Stimulated activated CD4-positive, alpha-beta T cell treated with anti-CD3 and anti-CD28 coated beads, Interleukin-12 subunit alpha, Interleukin-12 subunit beta, amount 100 ng/mL, for 48 hours (primary cell): ENCODE results near the gene TRIM15.
"Not testable (repeated sequence)": the region's sequence is repeated elsewhere in the genome, so short reads cannot be mapped to it uniquely, and the experiment has no call there.

Source experiments
- DNase-seq, 3 donors: peaks; one replicate each; pipeline ENCODE4 v3.0.0-alpha.2; 2020; ENCODE audit warnings: low read depth in 2 of 3, low spot score in 1 of 3

Gene TRIM15

GRCh38 chr6:30162265-30163089 lies 869 bp upstream of the TRIM15 start:
- DNase-seq = no peak

- no peak for DNase-seq
Observed at GRCh38 chr6:30163918-30164654, 740 bp downstream of the TRIM15 start.

- no peak for DNase-seq
Observed at GRCh38 chr6:30164714-30165113, 1.4 kb downstream of the TRIM15 start.

- DNase-seq = not testable (repeated sequence)
Observed at GRCh38 chr6:30165238-30165637, 1.9 kb downstream of the TRIM15 start.

DNA sequence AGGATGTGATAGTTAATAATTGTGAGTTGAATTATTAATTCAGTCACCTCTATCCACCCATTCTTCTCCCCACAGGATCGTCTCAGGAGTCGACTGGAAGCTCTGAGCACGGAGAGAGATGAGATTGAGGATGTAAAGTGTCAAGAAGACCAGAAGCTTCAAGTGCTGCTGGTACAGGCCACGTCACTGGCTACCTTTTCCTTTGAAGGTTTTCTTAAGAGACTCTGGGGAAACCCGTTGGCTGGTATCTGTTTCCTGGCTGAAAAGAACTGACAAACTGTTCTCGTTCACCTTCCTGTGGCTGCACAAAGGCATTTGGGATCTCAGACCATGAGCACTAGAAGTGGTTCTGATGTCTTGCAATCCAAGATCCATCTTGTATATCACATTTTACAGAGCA lies 3.8 kb downstream of the TRIM15 start:
- DNase-seq = peak in 1 of 3 donors; percentile 9

GRCh38 chr6:30168741-30169140 lies 5.4 kb downstream of the TRIM15 start:
- DNase-seq = no peak

GRCh38 chr6:30169658-30170614 lies 6.6 kb downstream of the TRIM15 start:
- DNase-seq = peak in 1 of 3 donors; percentile 30

GRCh38 chr6:30171677-30172471 lies 8.5 kb downstream of the TRIM15 start:
- no peak for DNase-seq

- DNase-seq = no peak
Observed at GRCh38 chr6:30172681-30173080, 9.3 kb downstream of the TRIM15 start.

- no peak for DNase-seq
Observed at GRCh38 chr6:30175765-30176164, 12.4 kb downstream of the TRIM15 start.

- no peak for DNase-seq
Observed at GRCh38 chr6:30178837-30179236, 15.5 kb downstream of the TRIM15 start.

DNA sequence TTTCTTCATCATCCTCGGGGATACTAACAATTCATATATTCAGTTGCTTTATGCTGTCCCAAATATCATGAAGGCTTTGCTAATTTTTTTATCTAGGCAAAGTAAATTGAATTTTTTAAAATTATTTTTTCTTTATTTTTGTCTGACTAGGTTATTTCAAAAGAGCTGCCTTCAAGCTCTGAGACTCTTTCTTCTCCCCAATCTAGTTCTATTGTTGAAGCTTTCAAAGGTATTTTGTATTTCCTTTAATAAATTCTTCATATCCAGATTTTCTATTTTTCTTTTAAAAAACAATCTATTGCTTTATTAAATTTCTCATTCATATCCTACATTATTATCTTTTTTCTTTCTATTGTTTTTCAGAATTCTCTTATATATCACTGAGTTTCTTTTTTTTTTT lies 16.8 kb downstream of the TRIM15 start:
- no peak for DNase-seq

- DNase-seq = no peak
Observed at GRCh38 chr6:30184417-30185031, 21.2 kb downstream of the TRIM15 start.

DNA sequence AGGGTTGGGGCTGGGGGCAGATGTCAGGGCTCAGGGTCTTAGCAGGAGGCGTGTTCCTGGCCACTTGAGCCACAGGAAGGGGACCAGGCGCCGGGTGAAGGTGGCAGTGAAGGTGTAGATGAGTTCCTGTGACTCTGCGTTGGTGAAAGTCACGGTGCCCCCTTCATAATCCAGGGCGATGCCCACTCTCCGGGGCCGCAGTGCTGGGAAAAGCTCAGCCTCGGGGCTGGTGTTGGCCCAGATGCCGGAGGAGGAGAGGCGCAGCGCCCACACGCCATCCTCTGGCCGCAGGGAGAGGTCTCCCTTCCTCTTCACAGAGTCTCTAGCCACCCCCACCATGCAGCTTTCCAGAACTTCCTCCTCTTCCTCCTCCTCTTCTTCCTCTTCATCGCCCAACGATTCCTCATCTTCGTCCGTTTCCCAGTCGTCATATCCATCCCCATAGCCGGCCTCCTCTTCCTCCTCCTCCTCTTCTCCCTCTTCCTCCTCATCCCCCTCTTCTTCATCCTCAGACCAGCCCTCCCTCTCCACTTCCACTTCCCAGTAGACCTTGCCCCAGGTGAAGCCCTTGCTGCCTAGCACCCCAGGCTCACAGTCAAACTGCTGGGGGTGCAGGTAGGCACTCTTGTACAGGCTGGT lies 22.6 kb downstream of the TRIM15 start:
- no peak for DNase-seq

DNA sequence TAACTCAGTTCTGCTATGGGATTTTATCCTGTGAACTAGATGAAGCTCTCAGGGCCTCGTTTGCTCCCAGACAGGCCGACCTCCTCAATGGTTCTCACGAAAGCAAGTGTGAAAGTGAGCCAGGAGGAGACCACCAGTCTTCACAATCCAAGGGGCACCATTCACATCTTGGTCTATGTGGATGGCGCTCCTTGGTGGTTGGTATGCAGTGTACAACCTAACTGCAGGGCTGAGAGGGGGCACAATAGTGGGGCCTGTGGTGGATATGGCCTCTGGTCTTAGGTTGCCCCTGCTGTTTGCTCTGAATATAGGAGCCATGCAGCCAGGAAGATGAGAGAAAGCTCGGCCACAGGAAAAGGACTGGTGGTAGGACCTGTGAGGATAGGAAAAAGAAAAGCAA lies 25.2 kb downstream of the TRIM15 start:
- no peak for DNase-seq

DNA sequence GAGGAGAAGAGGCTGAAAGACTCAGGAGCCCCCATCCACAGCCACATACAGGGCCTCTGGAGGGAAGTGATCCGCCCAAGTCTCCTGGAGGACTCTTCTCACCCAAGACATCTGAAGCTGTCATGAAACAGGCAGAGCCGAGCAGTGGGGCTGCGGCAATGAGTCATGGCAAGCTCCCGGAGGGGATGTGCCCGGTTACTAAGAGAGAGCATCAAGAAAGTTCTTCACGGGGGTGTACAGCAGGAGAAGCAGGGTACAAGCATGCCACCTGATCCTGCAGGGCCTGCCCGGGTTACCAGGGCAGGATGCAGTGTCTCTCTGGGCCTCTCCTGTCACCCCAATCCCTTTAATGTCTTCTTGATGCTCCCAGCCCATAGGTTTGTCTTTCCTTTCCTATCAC lies 28.7 kb downstream of the TRIM15 start:
- no peak for DNase-seq

DNA sequence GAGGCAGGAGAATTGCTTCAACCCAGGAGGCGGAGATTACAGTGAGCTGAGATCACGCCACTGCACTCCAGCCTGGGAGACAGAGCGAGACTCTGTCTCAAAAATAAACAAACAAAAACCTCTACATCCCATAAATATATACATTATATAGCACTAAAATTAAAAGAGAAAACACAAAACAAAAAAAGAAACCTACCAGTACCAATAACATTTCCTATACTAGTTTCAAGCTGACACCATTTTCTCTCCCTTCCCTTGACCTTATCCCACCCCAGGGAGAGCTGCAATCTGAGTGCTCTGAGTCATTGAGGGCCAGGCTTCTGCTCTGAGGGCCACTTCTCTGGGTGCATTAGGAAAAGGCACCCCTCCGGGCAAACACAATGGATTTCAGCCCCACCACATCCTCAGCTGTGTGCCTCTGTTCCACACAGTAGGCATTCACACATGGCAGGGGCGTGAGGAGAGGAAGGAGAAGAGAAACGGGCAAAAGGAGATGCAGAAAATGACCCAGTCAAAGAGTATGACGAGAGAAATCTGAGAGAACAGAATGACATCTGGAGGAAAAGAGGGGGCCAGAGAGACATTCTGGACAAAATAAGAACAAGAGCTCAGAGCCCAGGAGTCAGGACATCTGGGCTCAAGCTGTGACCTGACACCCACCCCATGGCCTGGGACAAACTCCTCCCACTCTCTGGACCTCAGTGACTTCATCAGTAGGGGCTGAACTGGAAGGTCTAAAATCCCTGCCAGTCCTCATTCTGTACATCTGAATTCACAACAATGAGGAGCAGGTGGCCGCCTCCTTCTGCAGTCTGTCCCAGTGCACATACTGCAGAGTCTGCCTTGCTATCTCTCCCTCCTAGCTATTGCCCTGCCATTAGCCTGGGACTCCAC lies 31.7 kb downstream of the TRIM15 start:
- DNase-seq = no peak

DNA sequence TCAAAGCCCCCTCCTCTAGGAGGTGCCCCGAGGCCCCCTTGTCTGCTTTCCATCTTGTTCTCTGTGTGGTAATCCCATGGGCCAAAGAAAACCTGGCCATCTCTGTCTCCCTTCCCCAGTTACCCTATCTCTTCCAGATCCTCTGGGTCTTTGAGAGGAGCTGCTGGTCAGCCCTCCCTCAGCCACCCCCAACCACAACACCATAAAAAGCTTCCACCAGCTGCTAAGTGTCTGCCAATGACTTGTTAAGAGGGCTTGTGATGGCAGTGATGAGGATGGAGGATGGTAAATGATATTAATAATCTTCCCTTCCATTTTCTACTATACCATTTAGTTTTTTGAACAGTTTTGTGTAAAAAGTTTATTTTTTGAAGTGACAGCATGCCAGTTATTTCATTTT lies 32.6 kb downstream of the TRIM15 start:
- DNase-seq = no peak

GRCh38 chr6:30196376-30196775 lies 33.0 kb downstream of the TRIM15 start:
- no peak for DNase-seq
